Superior temporal gyrus (tissue), 1 donor: Measurements from ENCODE around the gene ATPAF1.
"Not testable (repeated sequence)": the region's sequence is repeated elsewhere in the genome, so short reads cannot be mapped to it uniquely, and the experiment has no call there.

Experiments used
- DNase-seq: peaks from one replicate; pipeline ENCODE4 v3.0.0-alpha.2; 2016; ENCODE audit errors: extremely low spot score

The ATPAF1 gene

GRCh38 chr1:46667782-46668760, at the start of gene ATPAF1:
Gene ATPAF1, minus strand, starts transcription at chr1:46668364. Its CDS starts 42 bp downstream, at chr1:46668322.
- DNase-seq, result peak; percentile 67

GRCh38 chr1:46717654-46718053, 49.5 kb upstream of the ATPAF1 start:
- DNase-seq, result no peak

GRCh38 chr1:46714976-46715375, 46.8 kb upstream of the ATPAF1 start:
- no peak for DNase-seq

GRCh38 chr1:46708121-46708520, 40.0 kb upstream of the ATPAF1 start:
- no peak for DNase-seq

GRCh38 chr1:46705408-46705807, 37.2 kb upstream of the ATPAF1 start:
- no peak for DNase-seq

- no peak for DNase-seq
Measured at GRCh38 chr1:46703927-46704641, 35.9 kb upstream of the ATPAF1 start.

GRCh38 chr1:46699666-46700065, 31.5 kb upstream of the ATPAF1 start:
- DNase-seq, result no peak

- no peak for DNase-seq
Measured at GRCh38 chr1:46697053-46697452, 28.9 kb upstream of the ATPAF1 start.

- DNase-seq, result not testable (repeated sequence)
Measured at GRCh38 chr1:46694676-46695075, 26.5 kb upstream of the ATPAF1 start.

GRCh38 chr1:46692811-46693770, 24.9 kb upstream of the ATPAF1 start:
- DNase-seq, result no peak

- DNase-seq, result peak; percentile 64
Measured at GRCh38 chr1:46691997-46692790, 24.0 kb upstream of the ATPAF1 start.

- DNase-seq, result no peak
Measured at GRCh38 chr1:46690931-46691421, 22.8 kb upstream of the ATPAF1 start.

- no peak for DNase-seq
Measured at GRCh38 chr1:46689897-46690296, 21.7 kb upstream of the ATPAF1 start.

GRCh38 chr1:46689356-46689755, 21.2 kb upstream of the ATPAF1 start:
- DNase-seq, result no peak

- no peak for DNase-seq
Measured at GRCh38 chr1:46687921-46688509, 19.9 kb upstream of the ATPAF1 start.

GRCh38 chr1:46687093-46687659, 19.0 kb upstream of the ATPAF1 start:
- no peak for DNase-seq

GRCh38 chr1:46686255-46686654, 18.1 kb upstream of the ATPAF1 start:
- DNase-seq, result no peak

- DNase-seq, result no peak
Measured at GRCh38 chr1:46684670-46685069, 16.5 kb upstream of the ATPAF1 start.

- no peak for DNase-seq
Measured at GRCh38 chr1:46682064-46682463, 13.9 kb upstream of the ATPAF1 start.
